Neural cell (in vitro differentiated cells): ENCODE results near the gene NEUROD1. TPM values are rescaled to one million over a fixed set of nuclear protein-coding genes. Genes with fewer than 3 reads are reported as not detected.

Source experiments
- H2AFZ ChIP-seq: fragments of 200-600, 300-800 bp; sonication (generic), shearing (Covaris generic); 2 replicates; pipeline ENCODE4 v1.6.0; 2014; ENCODE audit warnings: low read depth, mild to moderate bottlenecking, antibody characterized with exemption, low read length, moderate library complexity
- H3F3A ChIP-seq: fragments of 200-600 bp; shearing (Covaris generic); 2 replicates; pipeline ENCODE4 v1.6.1; 2016; ENCODE audit warnings: mild to moderate bottlenecking, moderate library complexity, mixed read lengths, antibody characterized with exemption, low read length; ENCODE audit not compliant: insufficient read depth, poor library complexity, severe bottlenecking
- H3K27ac ChIP-seq: fragments of 200-600, 300-800 bp; sonication (generic), shearing (Covaris generic); 2 replicates; pipeline ENCODE4 v1.5.1; 2014; ENCODE audit warnings: mild to moderate bottlenecking, low read length, moderate library complexity
- H3K27me3 ChIP-seq: fragments of 300-800, 200-600 bp; sonication (generic), shearing (Covaris generic); 2 replicates; pipeline ENCODE4 v1.6.0; 2014; ENCODE audit warnings: mild to moderate bottlenecking, low read depth, low read length, moderate library complexity; ENCODE audit not compliant: insufficient read depth
- H3K36me3 ChIP-seq: fragments of 300-800, 200-600 bp; sonication (generic), shearing (Covaris generic); 2 replicates; pipeline ENCODE4 v1.5.1; 2014; ENCODE audit warnings: mild to moderate bottlenecking, antibody characterized with exemption, low read length, moderate library complexity; ENCODE audit not compliant: insufficient read depth
- H3K4me2 ChIP-seq: fragments of 300-800, 200-600 bp; sonication (generic), shearing (Covaris generic); 2 replicates; pipeline ENCODE4 v1.6.0; 2014; ENCODE audit warnings: mild to moderate bottlenecking, low read length
- H3K4me3 ChIP-seq: fragments of 300-800, 200-600 bp; sonication (generic), shearing (Covaris generic); 2 replicates; pipeline ENCODE4 v1.5.1; 2014; ENCODE audit warnings: mild to moderate bottlenecking, low read length, moderate library complexity
- H3K79me2 ChIP-seq: fragments of 200-600 bp; shearing (Covaris generic); replicated peaks from 2 replicates; pipeline ENCODE4 v1.6.0; 2014; ENCODE audit warnings: mild to moderate bottlenecking, low read length, moderate library complexity; ENCODE audit not compliant: insufficient read depth
- H3K9ac ChIP-seq: fragments of 300-800, 200-600 bp; sonication (generic), shearing (Covaris generic); 2 replicates; pipeline ENCODE4 v1.6.1; 2016; ENCODE audit warnings: mild to moderate bottlenecking, low read length, mixed read lengths
- H3K9me2 ChIP-seq: fragments of 200-600 bp; shearing (Covaris generic); 2 replicates; pipeline ENCODE4 v1.6.1; 2016; ENCODE audit warnings: mild to moderate bottlenecking, low read length, mixed read lengths; ENCODE audit not compliant: insufficient read depth
- H3K9me3 ChIP-seq: fragments of 200-600, 300-800 bp; sonication (generic), shearing (Covaris generic); 2 replicates; pipeline ENCODE4 v1.6.1; 2016; ENCODE audit warnings: mild to moderate bottlenecking, mixed run types, low read length, moderate library complexity, mixed read lengths
- H4K20me1 ChIP-seq: fragments of 200-600 bp; shearing (Covaris generic); 2 replicates; pipeline ENCODE4 v1.6.1; 2016; ENCODE audit warnings: mild to moderate bottlenecking, mixed run types; ENCODE audit not compliant: insufficient read depth
- CTCF ChIP-seq: fragments of 450-650 bp; IDR thresholded peaks from 2 replicates; pipeline ENCODE4 v1.5.1; 2014; ENCODE audit warnings: antibody characterized with exemption, mild to moderate bottlenecking, moderate library complexity; ENCODE audit not compliant: poor library complexity, severe bottlenecking
- EP300 ChIP-seq: fragments of 450-650 bp; conservative IDR thresholded peaks from 2 replicates; pipeline ENCODE4 v1.6.1; 2014; ENCODE audit warnings: antibody characterized with exemption, mild to moderate bottlenecking, moderate library complexity; ENCODE audit not compliant: poor library complexity, severe bottlenecking
- EZH2 ChIP-seq: fragments of 200-600, 300-800 bp; shearing (Covaris generic), sonication (generic); IDR thresholded peaks from 2 replicates; pipeline ENCODE4 v1.6.1; 2014; ENCODE audit warnings: antibody characterized with exemption, low read length, borderline replicate concordance, mild to moderate bottlenecking; ENCODE audit not compliant: insufficient read depth, poor library complexity, severe bottlenecking
- MXI1 ChIP-seq: fragments of 450-650 bp; conservative IDR thresholded peaks from 2 replicates; pipeline ENCODE4 v1.6.1; 2014; ENCODE audit warnings: antibody characterized with exemption, mild to moderate bottlenecking; ENCODE audit not compliant: poor library complexity, severe bottlenecking
- POLR2AphosphoS5 ChIP-seq: IDR thresholded peaks from 2 replicates; pipeline ENCODE4 v1.6.1; 2012
- RAD21 ChIP-seq: fragments of 450-650 bp; conservative IDR thresholded peaks from 2 replicates; pipeline ENCODE4 v1.6.1; 2014; ENCODE audit warnings: antibody characterized with exemption, mild to moderate bottlenecking, moderate library complexity
- REST ChIP-seq: IDR thresholded peaks from 2 replicates; pipeline ENCODE4 v1.6.1; 2012; ENCODE audit warnings: borderline replicate concordance
- SMC3 ChIP-seq: fragments of 450-650 bp; conservative IDR thresholded peaks from 2 replicates; pipeline ENCODE4 v1.6.1; 2014; ENCODE audit warnings: antibody characterized with exemption, mild to moderate bottlenecking, moderate library complexity; ENCODE audit not compliant: poor library complexity
- TAF1 ChIP-seq: IDR thresholded peaks from 2 replicates; pipeline ENCODE4 v1.6.1; 2012; ENCODE audit warnings: low read depth
- polyA plus RNA-seq: library from polyadenylated mRNA; depleted of rRNA; stranded (reverse); fragments of >200 nt; gene quantifications from 2 replicates; pipeline ENCODE4 v1.2.3, GENCODE V29; 2014

Gene NEUROD1
- polyA plus RNA-seq, 1 donor from 2014 or later: not detected

- Histone ChIP-seq H3K4me2 (no peak overlapping the region), H3F3A (no peaks in the 10 kb centered on the region), H3K9ac (no peak overlapping the region), H3K36me3 (no peaks in the 10 kb centered on the region), H3K27ac (no peak overlapping the region), H4K20me1 (no peaks in the 10 kb centered on the region), H3K9me2 (no peaks in the 10 kb centered on the region), H3K27me3 (no peaks in the 10 kb centered on the region), H3K4me3 (no peak overlapping the region), H2AFZ (no peak overlapping the region), H3K79me2 (no peaks in the 10 kb centered on the region), H3K9me3 (no peaks in the 10 kb centered on the region)
- no peak for TF ChIP-seq MXI1
- no peak for TF ChIP-seq POLR2AphosphoS5
- TF ChIP-seq TAF1: no peak
- TF ChIP-seq SMC3: no peak
- TF ChIP-seq CTCF: no peak
- TF ChIP-seq EZH2: no peak
- TF ChIP-seq EP300: no peak
- TF ChIP-seq REST: no peak
- no peak for TF ChIP-seq RAD21
These were observed 16.8 kb upstream of the NEUROD1 start for GRCh38 chr2:181697126-181697525.

- Histone ChIP-seq H3F3A (no peaks in the 10 kb centered on the region), H4K20me1 (no peaks in the 10 kb centered on the region), H3K9me2 (no peaks in the 10 kb centered on the region), H3K9ac (no peak overlapping the region), H2AFZ (no peak overlapping the region), H3K27ac (no peak overlapping the region), H3K79me2 (no peaks in the 10 kb centered on the region), H3K27me3 (peaks cover 11% of the 10 kb centered on the region), H3K9me3 (no peaks in the 10 kb centered on the region), H3K36me3 (no peaks in the 10 kb centered on the region), H3K4me3 (no peak overlapping the region), H3K4me2 (no peak overlapping the region)
- TF ChIP-seq SMC3 (no peak), RAD21 (no peak), EZH2 (no peak), CTCF (no peak), EP300 (no peak), POLR2AphosphoS5 (no peak), REST (no peak), MXI1 (no peak), TAF1 (no peak)
These were observed 14.0 kb upstream of the NEUROD1 start for GRCh38 chr2:181694271-181694670.
